Memory B cell (primary cell): Measurements from ENCODE around the gene CCDC171.
"Not testable (repeated sequence)": the region's sequence is repeated elsewhere in the genome, so short reads cannot be mapped to it uniquely, and the experiment has no call there.

Experiments
- ATAC-seq: fragments of 150-1000 bp; cut with Tn5 transposase; 2 replicates; pipeline ENCODE4 v1.10.0; 2021; ENCODE audit warnings: low read depth, mild to moderate bottlenecking, moderate library complexity
- DNase-seq, 2 donors: peaks; one replicate each; pipeline ENCODE4 v3.0.0; 2022; ENCODE audit warnings: low spot score in 2 of 2
- H3K27ac Mint-ChIP-seq: one replicate; pipeline ENCODE4 v1.8.0; 2022; ENCODE audit warnings: mild to moderate bottlenecking, moderate library complexity, mixed read lengths
- H3K27me3 Mint-ChIP-seq: one replicate; pipeline ENCODE4 v1.8.0; 2022; ENCODE audit warnings: mixed read lengths
- H3K36me3 Mint-ChIP-seq: one replicate; pipeline ENCODE4 v1.8.0; 2022; ENCODE audit warnings: mild to moderate bottlenecking, mixed read lengths
- H3K4me1 Mint-ChIP-seq: one replicate; pipeline ENCODE4 v1.8.0; 2022; ENCODE audit warnings: mixed read lengths
- H3K4me3 Mint-ChIP-seq: one replicate; pipeline ENCODE4 v1.8.0; 2022; ENCODE audit warnings: mild to moderate bottlenecking, moderate library complexity, mixed read lengths
- H3K9me3 Mint-ChIP-seq: one replicate; pipeline ENCODE4 v1.8.0; 2022; ENCODE audit warnings: mixed read lengths

CCDC171 gene

GRCh38 chr9:15600666-15601330, 48.0 kb downstream of the CCDC171 start:
- H3K27me3 Mint-ChIP-seq, H3K9me3 Mint-ChIP-seq, H3K4me3 Mint-ChIP-seq, DNase-seq, ATAC-seq, H3K27ac Mint-ChIP-seq, H3K4me1 Mint-ChIP-seq: not testable (repeated sequence)
- H3K36me3 Mint-ChIP-seq, result peaks cover 22% of the 10 kb centered on the region

- no peaks in the 10 kb centered on the region for H3K36me3 Mint-ChIP-seq
- H3K9me3 Mint-ChIP-seq, result no peaks in the 10 kb centered on the region
- DNase-seq (peak; percentile 15 to 53), ATAC-seq (no peak)
- no peak overlapping the region for H3K4me3 Mint-ChIP-seq
- H3K27me3 Mint-ChIP-seq, result no peaks in the 10 kb centered on the region
- no peak overlapping the region for H3K27ac Mint-ChIP-seq
- H3K4me1 Mint-ChIP-seq, result no peaks in the 10 kb centered on the region
Measured at GRCh38 chr9:15606643-15607472, 54.0 kb downstream of the CCDC171 start.

GRCh38 chr9:15612962-15613361, 60.1 kb downstream of the CCDC171 start:
- no peak for DNase-seq
- peaks cover 2% of the 10 kb centered on the region for H3K36me3 Mint-ChIP-seq
- no peak overlapping the region for H3K4me3 Mint-ChIP-seq
- H3K4me1 Mint-ChIP-seq, result no peaks in the 10 kb centered on the region
- no peaks in the 10 kb centered on the region for H3K9me3 Mint-ChIP-seq
- H3K27ac Mint-ChIP-seq, result no peak overlapping the region
- ATAC-seq, result no peak
- H3K27me3 Mint-ChIP-seq, result no peaks in the 10 kb centered on the region

- Mint-ChIP-seq H3K9me3 (no peaks in the 10 kb centered on the region), H3K27ac (no peak overlapping the region), H3K4me3 (no peak overlapping the region), H3K4me1 (no peaks in the 10 kb centered on the region), H3K27me3 (no peaks in the 10 kb centered on the region), H3K36me3 (peaks cover 7% of the 10 kb centered on the region)
- DNase-seq (no peak), ATAC-seq (no peak)
Measured at GRCh38 chr9:15617782-15618181, 64.9 kb downstream of the CCDC171 start.

- Mint-ChIP-seq H3K9me3 (no peaks in the 10 kb centered on the region), H3K36me3 (peaks cover 5% of the 10 kb centered on the region), H3K4me1 (no peaks in the 10 kb centered on the region), H3K4me3 (no peak overlapping the region), H3K27me3 (no peaks in the 10 kb centered on the region), H3K27ac (no peak overlapping the region)
- DNase-seq (no peak), ATAC-seq (no peak)
Measured at GRCh38 chr9:15618540-15619331, 65.9 kb downstream of the CCDC171 start.

GRCh38 chr9:15622318-15622971, 69.6 kb downstream of the CCDC171 start:
- Mint-ChIP-seq H3K27me3 (no peaks in the 10 kb centered on the region), H3K27ac (no peak overlapping the region), H3K36me3 (peaks cover 11% of the 10 kb centered on the region), H3K9me3 (peaks cover 2% of the 10 kb centered on the region), H3K4me1 (no peaks in the 10 kb centered on the region), H3K4me3 (no peak overlapping the region)
- ATAC-seq (no peak), DNase-seq (no peak)

- Mint-ChIP-seq H3K36me3 (no peaks in the 10 kb centered on the region), H3K4me3 (no peak overlapping the region), H3K27me3 (no peaks in the 10 kb centered on the region), H3K4me1 (no peaks in the 10 kb centered on the region), H3K27ac (no peak overlapping the region), H3K9me3 (peaks cover 1% of the 10 kb centered on the region)
- DNase-seq (no peak), ATAC-seq (no peak)
Measured at GRCh38 chr9:15635752-15636151, 82.9 kb downstream of the CCDC171 start.

- ATAC-seq, result no peak
- Mint-ChIP-seq H3K36me3 (no peaks in the 10 kb centered on the region), H3K27ac (no peak overlapping the region), H3K4me3 (no peak overlapping the region), H3K27me3 (no peaks in the 10 kb centered on the region), H3K9me3 (no peaks in the 10 kb centered on the region), H3K4me1 (peaks cover 2% of the 10 kb centered on the region)
- DNase-seq, result no peak
Measured at GRCh38 chr9:15640121-15640520, 87.3 kb downstream of the CCDC171 start.

GRCh38 chr9:15641291-15641690, 88.4 kb downstream of the CCDC171 start:
- H3K27me3 Mint-ChIP-seq, result peaks cover 5% of the 10 kb centered on the region
- H3K9me3 Mint-ChIP-seq, result peaks cover 4% of the 10 kb centered on the region
- peaks cover 5% of the 10 kb centered on the region for H3K36me3 Mint-ChIP-seq
- H3K4me3 Mint-ChIP-seq, result no peak overlapping the region
- DNase-seq (no peak), ATAC-seq (no peak)
- H3K4me1 Mint-ChIP-seq, result peaks cover 2% of the 10 kb centered on the region
- H3K27ac Mint-ChIP-seq, result no peak overlapping the region

- H3K4me1 Mint-ChIP-seq, result peaks cover 2% of the 10 kb centered on the region
- H3K9me3 Mint-ChIP-seq, result peaks cover 4% of the 10 kb centered on the region
- H3K27ac Mint-ChIP-seq, result no peak overlapping the region
- DNase-seq, result peak in 1 of 2 donors; percentile 9
- H3K36me3 Mint-ChIP-seq, result peaks cover 5% of the 10 kb centered on the region
- peaks cover 5% of the 10 kb centered on the region for H3K27me3 Mint-ChIP-seq
- ATAC-seq, result no peak
- no peak overlapping the region for H3K4me3 Mint-ChIP-seq
Measured at GRCh38 chr9:15642369-15642962, 89.6 kb downstream of the CCDC171 start.

GRCh38 chr9:15670246-15670645, 117.4 kb downstream of the CCDC171 start:
- Mint-ChIP-seq H3K4me3 (no peak overlapping the region), H3K9me3 (peaks cover 4% of the 10 kb centered on the region), H3K27me3 (no peaks in the 10 kb centered on the region), H3K36me3 (peaks cover 6% of the 10 kb centered on the region), H3K4me1 (no peaks in the 10 kb centered on the region), H3K27ac (no peak overlapping the region)
- DNase-seq (no peak), ATAC-seq (no peak)

- H3K4me3 Mint-ChIP-seq, result no peak overlapping the region
Measured at GRCh38 chr9:15670894-15671293, 118.1 kb downstream of the CCDC171 start.

GRCh38 chr9:15693701-15694100, 140.9 kb downstream of the CCDC171 start:
- peaks cover 3% of the 10 kb centered on the region for H3K9me3 Mint-ChIP-seq
- no peak for DNase-seq
- no peaks in the 10 kb centered on the region for H3K36me3 Mint-ChIP-seq
- no peaks in the 10 kb centered on the region for H3K4me1 Mint-ChIP-seq
- ATAC-seq, result no peak
- no peaks in the 10 kb centered on the region for H3K27me3 Mint-ChIP-seq
- H3K4me3 Mint-ChIP-seq, result no peak overlapping the region
- no peak overlapping the region for H3K27ac Mint-ChIP-seq

More at GRCh38 chr9:15670894-15671293, 118.1 kb downstream of the CCDC171 start:
- DNase-seq (no peak), ATAC-seq (no peak)
- peaks cover 4% of the 10 kb centered on the region for H3K9me3 Mint-ChIP-seq
- H3K27me3 Mint-ChIP-seq, result no peaks in the 10 kb centered on the region
- H3K27ac Mint-ChIP-seq, result no peak overlapping the region
- H3K36me3 Mint-ChIP-seq, result peaks cover 7% of the 10 kb centered on the region
- H3K4me1 Mint-ChIP-seq, result no peaks in the 10 kb centered on the region
